Measurements from ENCODE around the gene TSHR.

DNA sequence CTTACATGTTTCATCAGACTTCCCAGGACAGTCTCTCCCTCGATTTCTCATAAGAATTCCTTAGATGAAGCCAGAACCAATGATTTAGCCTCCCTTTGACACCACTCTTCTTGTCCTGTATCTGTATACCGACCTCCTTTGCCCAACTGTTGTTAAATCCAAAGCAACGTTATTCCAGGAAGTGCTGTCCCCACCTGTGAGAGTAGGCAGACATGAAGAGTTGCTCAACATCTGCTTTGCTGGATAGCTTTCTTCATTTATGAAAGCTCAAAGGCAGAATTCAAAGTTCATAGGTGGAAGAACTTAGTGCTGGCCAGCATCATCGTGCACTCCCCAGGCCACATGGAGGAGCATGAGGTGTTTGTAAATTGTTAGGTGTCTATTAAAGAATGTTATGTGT lies 209.8 kb downstream of the TSHR start:
- TF ChIP-seq, protein P1, sequence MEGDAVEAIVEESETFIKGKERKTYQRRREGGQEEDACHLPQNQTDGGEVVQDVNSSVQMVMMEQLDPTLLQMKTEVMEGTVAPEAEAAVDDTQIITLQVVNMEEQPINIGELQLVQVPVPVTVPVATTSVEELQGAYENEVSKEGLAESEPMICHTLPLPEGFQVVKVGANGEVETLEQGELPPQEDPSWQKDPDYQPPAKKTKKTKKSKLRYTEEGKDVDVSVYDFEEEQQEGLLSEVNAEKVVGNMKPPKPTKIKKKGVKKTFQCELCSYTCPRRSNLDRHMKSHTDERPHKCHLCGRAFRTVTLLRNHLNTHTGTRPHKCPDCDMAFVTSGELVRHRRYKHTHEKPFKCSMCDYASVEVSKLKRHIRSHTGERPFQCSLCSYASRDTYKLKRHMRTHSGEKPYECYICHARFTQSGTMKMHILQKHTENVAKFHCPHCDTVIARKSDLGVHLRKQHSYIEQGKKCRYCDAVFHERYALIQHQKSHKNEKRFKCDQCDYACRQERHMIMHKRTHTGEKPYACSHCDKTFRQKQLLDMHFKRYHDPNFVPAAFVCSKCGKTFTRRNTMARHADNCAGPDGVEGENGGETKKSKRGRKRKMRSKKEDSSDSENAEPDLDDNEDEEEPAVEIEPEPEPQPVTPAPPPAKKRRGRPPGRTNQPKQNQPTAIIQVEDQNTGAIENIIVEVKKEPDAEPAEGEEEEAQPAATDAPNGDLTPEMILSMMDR (IDR thresholded peaks at IDR 0.05) = no peak
- no peak for TF ChIP-seq POLR2AphosphoS5 (IDR thresholded peaks at IDR 0.05)
